ENCODE measurements around the gene U2AF2. TPM values are rescaled to one million over a fixed set of nuclear protein-coding genes. Genes with fewer than 3 reads are reported as not detected.

Gene U2AF2
- polyA plus RNA-seq, 2 of the 4 experiments (the other 2 are of a cell fraction): 157 to 302 TPM

GRCh38 chr19:55695511-55696290, 40.9 kb downstream of the U2AF2 start:
- FAIRE-seq (no peak), ATAC-seq (no peak), DNase-seq (ENCODE audit: low read depth in 1 of 2, low spot score in 1 of 2) (no peak)
- H3K4me3 ChIP-seq: no peak overlapping the region
- H3K4me2 ChIP-seq: no peak overlapping the region
- no peaks in the 10 kb centered on the region for H3K4me1 ChIP-seq
- no peaks in the 10 kb centered on the region for H3K9me3 ChIP-seq
- TF ChIP-seq ZFP36 (IDR thresholded peaks at IDR 0.05; ENCODE audit: borderline replicate concordance, partially characterized antibody) (no peak), TFCP2L1 (CRISPR knock-in tag; IDR thresholded peaks at IDR 0.05) (no peak), ELK1 (IDR thresholded peaks at IDR 0.05; ENCODE audit: low read depth, low read length) (no peak), HMGXB4 (CRISPR knock-in tag; IDR thresholded peaks at IDR 0.05; ENCODE audit: borderline replicate concordance) (no peak), JUNB (IDR thresholded peaks at IDR 0.05) (no peak), FOSL2 (IDR thresholded peaks at IDR 0.05) (no peak), FOSL2 (CRISPR knock-in tag; IDR thresholded peaks at IDR 0.05) (no peak), E2F6 (IDR thresholded peaks at IDR 0.05; ENCODE audit: borderline replicate concordance, low read depth) (no peak), ZNF302 (CRISPR knock-in tag; IDR thresholded peaks at IDR 0.05) (no peak), NR3C1 (IDR thresholded peaks at IDR 0.05) (no peak), GATA3 (IDR thresholded peaks at IDR 0.05; ENCODE audit: borderline replicate concordance) (no peak), ATOH8 (CRISPR knock-in tag; IDR thresholded peaks at IDR 0.05; ENCODE audit: low read depth) (no peak), NFE2L2 (conservative IDR thresholded peaks at IDR 0.05; ENCODE audit: low read length) (no peak), HOXA7 (CRISPR knock-in tag; IDR thresholded peaks at IDR 0.05) (no peak), MAFK (IDR thresholded peaks at IDR 0.05; ENCODE audit: partially characterized antibody) (no peak), RAD21 (conservative IDR thresholded peaks at IDR 0.05 in 1 of 2, IDR thresholded peaks at IDR 0.05 in 1 of 2) (no peak), ZC3H11A (IDR thresholded peaks at IDR 0.05) (no peak), SMC3 (IDR thresholded peaks at IDR 0.05) (no peak), EHF (CRISPR knock-in tag; IDR thresholded peaks at IDR 0.05) (no peak), MYC (IDR thresholded peaks at IDR 0.05; ENCODE audit: borderline replicate concordance, low read length) (no peak), PHF8 (IDR thresholded peaks at IDR 0.05; ENCODE audit: borderline replicate concordance, low read depth) (no peak)
- ChIA-PET POLR2A (no interaction called here), CTCF (interaction anchor here (1.2 to 1.3 kb wide), 2 partner anchors 9 to 24 kb away, joined by 4 to 7 read pairs; no protein-coding TSS in a partner anchor)
- 97% methylated on average over 23 of the region's 23 CpGs for WGBS (ENCODE audit: missing lambda C conversion rate)
- H3K27ac ChIP-seq: no peak overlapping the region

GRCh38 chr19:55696301-55697068, 41.6 kb downstream of the U2AF2 start:
- ChIA-PET CTCF (interaction anchor here (1.2 to 1.3 kb wide), 2 partner anchors 8 to 25 kb away, joined by 4 to 7 read pairs; no protein-coding TSS in a partner anchor), POLR2A (no interaction called here)
- ATAC-seq (no peak), DNase-seq (ENCODE audit: low read depth in 1 of 2, low spot score in 1 of 2) (no peak), FAIRE-seq (no peak)
- Histone ChIP-seq H3K4me3 (no peak overlapping the region), H3K4me1 (no peaks in the 10 kb centered on the region), H3K9me3 (no peaks in the 10 kb centered on the region), H3K4me2 (no peak overlapping the region), H3K27ac (no peak overlapping the region)
- WGBS (ENCODE audit: missing lambda C conversion rate): 95% methylated on average over 19 of the region's 20 CpGs
- TF ChIP-seq NR3C1 (IDR thresholded peaks at IDR 0.05): no peak
- no peak for TF ChIP-seq KDM1A (IDR thresholded peaks at IDR 0.05; ENCODE audit: low read depth)
